HepG2 (cell line): Measurements from ENCODE around the gene BMP2K.

Experiments
- MIER3 ChIP-seq: IDR thresholded peaks from 2 replicates; pipeline ENCODE4 v1.6.1; 2016; ENCODE audit warnings: missing compliant biosample characterization, borderline replicate concordance
- YY1 ChIP-seq: IDR thresholded peaks from 2 replicates; pipeline ENCODE4 v1.6.1; 2011; ENCODE audit warnings: low read length, low read depth, moderate library complexity, mild to moderate bottlenecking; ENCODE audit not compliant: insufficient read depth, insufficient replicate concordance
- ZFP36L1 ChIP-seq: sonication (generic); formaldehyde crosslinking; IDR thresholded peaks from 2 replicates; pipeline ENCODE4 v1.8.0; 2022; ENCODE audit warnings: mild to moderate bottlenecking, missing genetic modification reagents, moderate library complexity
- ZNF253 ChIP-seq: sonication (generic); formaldehyde crosslinking; IDR thresholded peaks from 2 replicates; pipeline ENCODE4 v1.8.0; 2022; ENCODE audit warnings: mild to moderate bottlenecking, missing genetic modification reagents, borderline replicate concordance
- TF ChIP-seq, protein P1 (sequence below): sonication (generic); formaldehyde crosslinking; IDR thresholded peaks from 2 replicates; pipeline ENCODE4 v1.5.0; 2020; ENCODE audit warnings: mild to moderate bottlenecking, missing genetic modification reagents, moderate library complexity
- TF ChIP-seq, protein P2 (sequence below): sonication (generic); formaldehyde crosslinking; IDR thresholded peaks from 2 replicates; pipeline ENCODE4 v1.8.1; 2023; ENCODE audit warnings: mild to moderate bottlenecking, inconsistent platforms, moderate library complexity, missing genetic modification reagents, borderline replicate concordance
- TF ChIP-seq, protein P3 (sequence below): sonication (generic); formaldehyde crosslinking; IDR thresholded peaks from 2 replicates; pipeline ENCODE4 v1.4.0; 2020; ENCODE audit warnings: missing genetic modification reagents, mild to moderate bottlenecking, borderline replicate concordance

DNA sequence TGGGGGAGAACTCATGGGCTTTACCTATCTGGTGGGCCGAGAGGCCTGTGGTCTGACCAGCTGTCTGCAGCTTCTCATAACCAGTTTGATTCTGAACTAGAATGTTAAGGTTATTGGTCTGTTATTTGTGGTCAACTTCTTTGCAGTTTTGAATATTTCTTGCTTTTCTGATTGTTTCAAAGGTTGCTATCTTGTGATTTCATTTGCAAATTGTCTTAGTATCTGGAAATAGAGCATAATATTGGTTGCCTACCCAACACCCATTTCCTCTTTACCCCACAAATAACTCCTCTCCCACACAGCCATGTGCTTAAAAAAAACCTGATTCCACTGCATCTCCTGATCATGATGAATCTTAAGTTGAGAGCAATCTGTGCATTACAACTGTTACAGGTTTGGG is 39.1 kb upstream of the BMP2K start:
- no peak for TF ChIP-seq YY1
- no peak for TF ChIP-seq ZFP36L1 (CRISPR knock-in tag)
- TF ChIP-seq, protein P1, sequence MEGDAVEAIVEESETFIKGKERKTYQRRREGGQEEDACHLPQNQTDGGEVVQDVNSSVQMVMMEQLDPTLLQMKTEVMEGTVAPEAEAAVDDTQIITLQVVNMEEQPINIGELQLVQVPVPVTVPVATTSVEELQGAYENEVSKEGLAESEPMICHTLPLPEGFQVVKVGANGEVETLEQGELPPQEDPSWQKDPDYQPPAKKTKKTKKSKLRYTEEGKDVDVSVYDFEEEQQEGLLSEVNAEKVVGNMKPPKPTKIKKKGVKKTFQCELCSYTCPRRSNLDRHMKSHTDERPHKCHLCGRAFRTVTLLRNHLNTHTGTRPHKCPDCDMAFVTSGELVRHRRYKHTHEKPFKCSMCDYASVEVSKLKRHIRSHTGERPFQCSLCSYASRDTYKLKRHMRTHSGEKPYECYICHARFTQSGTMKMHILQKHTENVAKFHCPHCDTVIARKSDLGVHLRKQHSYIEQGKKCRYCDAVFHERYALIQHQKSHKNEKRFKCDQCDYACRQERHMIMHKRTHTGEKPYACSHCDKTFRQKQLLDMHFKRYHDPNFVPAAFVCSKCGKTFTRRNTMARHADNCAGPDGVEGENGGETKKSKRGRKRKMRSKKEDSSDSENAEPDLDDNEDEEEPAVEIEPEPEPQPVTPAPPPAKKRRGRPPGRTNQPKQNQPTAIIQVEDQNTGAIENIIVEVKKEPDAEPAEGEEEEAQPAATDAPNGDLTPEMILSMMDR (CRISPR knock-in tag): no peak
- no peak for TF ChIP-seq ZNF253 (CRISPR knock-in tag)
- no peak for TF ChIP-seq MIER3 (CRISPR knock-in tag)
- TF ChIP-seq, protein P2, sequence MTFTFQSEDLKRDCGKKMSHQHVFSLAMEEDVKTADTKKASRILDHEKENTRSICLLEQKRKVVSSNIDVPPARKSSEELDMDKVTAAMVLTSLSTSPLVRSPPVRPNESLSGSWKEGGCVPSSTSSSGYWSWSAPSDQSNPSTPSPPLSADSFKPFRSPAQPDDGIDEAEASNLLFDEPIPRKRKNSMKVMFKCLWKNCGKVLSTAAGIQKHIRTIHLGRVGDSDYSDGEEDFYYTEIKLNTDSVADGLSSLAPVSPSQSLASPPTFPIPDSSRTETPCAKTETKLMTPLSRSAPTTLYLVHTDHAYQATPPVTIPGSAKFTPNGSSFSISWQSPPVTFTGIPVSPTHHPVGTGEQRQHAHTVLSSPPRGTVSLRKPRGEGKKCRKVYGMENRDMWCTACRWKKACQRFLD: no peak
- TF ChIP-seq, protein P3, sequence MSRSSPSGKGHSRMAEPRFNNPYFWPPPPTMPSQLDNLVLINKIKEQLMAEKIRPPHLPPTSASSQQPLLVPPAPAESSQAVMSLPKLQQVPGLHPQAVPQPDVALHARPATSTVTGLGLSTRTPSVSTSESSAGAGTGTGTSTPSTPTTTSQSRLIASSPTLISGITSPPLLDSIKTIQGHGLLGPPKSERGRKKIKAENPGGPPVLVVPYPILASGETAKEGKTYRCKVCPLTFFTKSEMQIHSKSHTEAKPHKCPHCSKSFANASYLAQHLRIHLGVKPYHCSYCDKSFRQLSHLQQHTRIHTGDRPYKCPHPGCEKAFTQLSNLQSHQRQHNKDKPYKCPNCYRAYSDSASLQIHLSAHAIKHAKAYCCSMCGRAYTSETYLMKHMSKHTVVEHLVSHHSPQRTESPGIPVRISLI (CRISPR knock-in tag): no peak
